Keratinocyte (primary cell): ENCODE measurements around the gene ULK4.

Experiments
- EZH2 ChIP-seq: IDR thresholded peaks from one replicate; pipeline ENCODE4 v1.6.1; 2012; ENCODE audit warnings: inconsistent platforms, mild to moderate bottlenecking, low read length, moderate library complexity
- TF ChIP-seq, protein P1 (sequence below), 3 experiments: IDR thresholded peaks in 1 of 3; conservative IDR thresholded peaks in 1 of 3; optimal IDR thresholded peaks in 1 of 3; 2 replicates in 2 of 3; 3 replicates in 1 of 3; pipeline versions ENCODE3 to v1.5.1; 2011; ENCODE audit warnings: low read length in 3 of 3, mild to moderate bottlenecking in 3 of 3, moderate library complexity in 2 of 3, control low read depth in 1 of 3, inconsistent platforms in 1 of 3; ENCODE audit not compliant: insufficient read depth in 2 of 3; ENCODE audit errors: extremely low read depth in 1 of 3

GRCh38 chr3:41940393-41940792 lies 21.5 kb downstream of the ULK4 start:
- TF ChIP-seq EZH2, result no peak
- TF ChIP-seq, protein P1, sequence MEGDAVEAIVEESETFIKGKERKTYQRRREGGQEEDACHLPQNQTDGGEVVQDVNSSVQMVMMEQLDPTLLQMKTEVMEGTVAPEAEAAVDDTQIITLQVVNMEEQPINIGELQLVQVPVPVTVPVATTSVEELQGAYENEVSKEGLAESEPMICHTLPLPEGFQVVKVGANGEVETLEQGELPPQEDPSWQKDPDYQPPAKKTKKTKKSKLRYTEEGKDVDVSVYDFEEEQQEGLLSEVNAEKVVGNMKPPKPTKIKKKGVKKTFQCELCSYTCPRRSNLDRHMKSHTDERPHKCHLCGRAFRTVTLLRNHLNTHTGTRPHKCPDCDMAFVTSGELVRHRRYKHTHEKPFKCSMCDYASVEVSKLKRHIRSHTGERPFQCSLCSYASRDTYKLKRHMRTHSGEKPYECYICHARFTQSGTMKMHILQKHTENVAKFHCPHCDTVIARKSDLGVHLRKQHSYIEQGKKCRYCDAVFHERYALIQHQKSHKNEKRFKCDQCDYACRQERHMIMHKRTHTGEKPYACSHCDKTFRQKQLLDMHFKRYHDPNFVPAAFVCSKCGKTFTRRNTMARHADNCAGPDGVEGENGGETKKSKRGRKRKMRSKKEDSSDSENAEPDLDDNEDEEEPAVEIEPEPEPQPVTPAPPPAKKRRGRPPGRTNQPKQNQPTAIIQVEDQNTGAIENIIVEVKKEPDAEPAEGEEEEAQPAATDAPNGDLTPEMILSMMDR (optimal IDR thresholded peaks at IDR 0.05 in 1 of 3, IDR thresholded peaks at IDR 0.05 in 1 of 3, conservative IDR thresholded peaks at IDR 0.05 in 1 of 3; ENCODE audit: extremely low read depth in 1 of 3, insufficient read depth in 2 of 3, low read length in 3 of 3), result no peak
